HepG2 (cell line): ENCODE data around the gene PYGO2. TPM values are rescaled to one million over a fixed set of nuclear protein-coding genes. Genes with fewer than 3 reads are reported as not detected.

Source experiments
- ATAD3A ChIP-seq: sonication (generic); formaldehyde crosslinking; IDR thresholded peaks from 2 replicates; pipeline ENCODE4 v1.4.0; 2020; ENCODE audit warnings: missing genetic modification reagents
- ELF1 ChIP-seq: sonication (generic); formaldehyde crosslinking; IDR thresholded peaks from 2 replicates; pipeline ENCODE4 v1.4.0; 2020; ENCODE audit warnings: missing genetic modification reagents
- HHEX ChIP-seq: IDR thresholded peaks from 2 replicates; pipeline ENCODE4 v1.6.1; 2016; ENCODE audit warnings: control low read depth
- HOXA5 ChIP-seq: sonication (generic); formaldehyde crosslinking; IDR thresholded peaks from 2 replicates; pipeline ENCODE4 v1.4.0; 2020; ENCODE audit warnings: missing genetic modification reagents
- JARID2 ChIP-seq: sonication (generic); formaldehyde crosslinking; IDR thresholded peaks from 2 replicates; pipeline ENCODE4 v1.8.1; 2023; ENCODE audit warnings: missing genetic modification reagents, inconsistent platforms; ENCODE audit not compliant: insufficient replicate concordance
- JDP2 ChIP-seq: sonication (generic); formaldehyde crosslinking; IDR thresholded peaks from 2 replicates; pipeline ENCODE4 v1.8.1; 2022; ENCODE audit warnings: missing genetic modification reagents, borderline replicate concordance
- MEIS1 ChIP-seq: sonication (generic); formaldehyde crosslinking; IDR thresholded peaks from 2 replicates; pipeline ENCODE4 v1.9.0; 2021; ENCODE audit warnings: mild to moderate bottlenecking, missing genetic modification reagents, moderate library complexity, borderline replicate concordance
- MYNN ChIP-seq: sonication (generic); formaldehyde crosslinking; IDR thresholded peaks from 2 replicates; pipeline ENCODE4 v1.4.0; 2020; ENCODE audit warnings: mild to moderate bottlenecking, low read depth, missing genetic modification reagents
- NR2F1 ChIP-seq, 2 experiments: fragments of 450-650 bp in 1 of 2; formaldehyde crosslinking in 1 of 2; IDR thresholded peaks; 2 replicates each; pipeline versions ENCODE4 v1.5.0 to v1.6.1; 2016 to 2020; ENCODE audit warnings: mild to moderate bottlenecking in 1 of 2, missing compliant biosample characterization in 1 of 2, missing genetic modification reagents in 1 of 2, moderate library complexity in 1 of 2
- PAWR ChIP-seq: sonication (generic); formaldehyde crosslinking; IDR thresholded peaks from 2 replicates; pipeline ENCODE4 v1.4.0; 2020; ENCODE audit warnings: missing genetic modification reagents, mild to moderate bottlenecking, borderline replicate concordance
- PBX3 ChIP-seq: sonication (generic); formaldehyde crosslinking; IDR thresholded peaks from 2 replicates; pipeline ENCODE4 v1.8.1; 2023; ENCODE audit warnings: missing genetic modification reagents, inconsistent platforms, borderline replicate concordance
- RBAK ChIP-seq: sonication (generic); formaldehyde crosslinking; IDR thresholded peaks from 2 replicates; pipeline ENCODE4 v1.5.1; 2020; ENCODE audit warnings: mild to moderate bottlenecking, missing genetic modification reagents
- SMAD1 ChIP-seq: sonication (generic); formaldehyde crosslinking; IDR thresholded peaks from 2 replicates; pipeline ENCODE4 v1.4.0; 2020; ENCODE audit warnings: missing genetic modification reagents, low read depth, mild to moderate bottlenecking, borderline replicate concordance
- STAG1 ChIP-seq: sonication (generic); formaldehyde crosslinking; IDR thresholded peaks from 2 replicates; pipeline ENCODE4 v1.4.0; 2020; ENCODE audit warnings: missing genetic modification reagents
- ZFP62 ChIP-seq: sonication (generic); formaldehyde crosslinking; IDR thresholded peaks from 2 replicates; pipeline ENCODE4 v1.4.0; 2020; ENCODE audit warnings: missing genetic modification reagents
- ZNF224 ChIP-seq: sonication (generic); formaldehyde crosslinking; IDR thresholded peaks from 2 replicates; pipeline ENCODE4 v1.5.0; 2020; ENCODE audit warnings: mild to moderate bottlenecking, missing genetic modification reagents
- ZNF292 ChIP-seq: sonication (generic); formaldehyde crosslinking; IDR thresholded peaks from 2 replicates; pipeline ENCODE4 v1.8.1; 2022; ENCODE audit warnings: mild to moderate bottlenecking, low read depth, missing genetic modification reagents, borderline replicate concordance
- ZNF317 ChIP-seq: sonication (generic); formaldehyde crosslinking; IDR thresholded peaks from 2 replicates; pipeline ENCODE4 v1.5.0; 2020; ENCODE audit warnings: mild to moderate bottlenecking, missing genetic modification reagents
- ZNF615 ChIP-seq: sonication (generic); formaldehyde crosslinking; IDR thresholded peaks from 2 replicates; pipeline ENCODE4 v1.5.0; 2020; ENCODE audit warnings: mild to moderate bottlenecking, missing genetic modification reagents, borderline replicate concordance
- ZNF766 ChIP-seq: sonication (generic); formaldehyde crosslinking; IDR thresholded peaks from 2 replicates; pipeline ENCODE4 v1.5.0; 2020; ENCODE audit warnings: missing genetic modification reagents, borderline replicate concordance
- ZNF781 ChIP-seq: sonication (generic); formaldehyde crosslinking; IDR thresholded peaks from 2 replicates; pipeline ENCODE4 v1.5.1; 2020; ENCODE audit warnings: borderline replicate concordance, mild to moderate bottlenecking, missing genetic modification reagents; ENCODE audit errors: not compliant biosample characterization
- polyA plus RNA-seq, 8 experiments: library from polyadenylated mRNA; depleted of rRNA in 3 of 8; stranded (reverse) in 7 of 8; unstranded in 1 of 8; fragments of >200 nt; fragmentation: Illumina TruSeq in 4 of 8; extraction: Trizol in 4 of 8; gene quantifications; 2 replicates each; pipeline versions ENCODE4 v1.2.1 to v1.2.3, GENCODE V29; 2011 to 2016; ENCODE audit warnings: low read depth in 4 of 8, missing spikeins in 1 of 8, mixed read lengths in 1 of 8; ENCODE audit not compliant: insufficient read depth in 1 of 8
- total RNA-seq, 5 experiments: library from RNA; depleted of rRNA; stranded (reverse); fragments of >200 nt; fragmentation: Illumina TruSeq; extraction: Trizol; gene quantifications; 2 replicates each; pipeline ENCODE4 v1.2.3, GENCODE V29; 2016; ENCODE audit warnings: low read depth in 1 of 5
- TF ChIP-seq, protein P1 (sequence below): IDR thresholded peaks from 2 replicates; pipeline ENCODE4 v1.6.1; 2012; ENCODE audit warnings: low read length, improper control_type of control experiment
- TF ChIP-seq, protein P2 (sequence below): sonication (generic); formaldehyde crosslinking; IDR thresholded peaks from 2 replicates; pipeline ENCODE4 v1.4.0; 2020; ENCODE audit warnings: missing genetic modification reagents, low read depth, mild to moderate bottlenecking, borderline replicate concordance

PYGO2 gene
- total and polyA plus RNA-seq, 2 of the 13 experiments (the other 11 are each of a cell fraction or from before 2014, with no cell fraction given): 20.3 to 21.8 TPM

GRCh38 chr1:154936555-154937084 is 25.0 kb downstream of the PYGO2 start, which contains the start of gene PMVK (continued):
- TF ChIP-seq PBX3 (CRISPR knock-in tag) (peak; percentile 54; the same call in 1 of the 2 replicates), STAG1 (CRISPR knock-in tag) (peak; percentile 67), ZNF766 (CRISPR knock-in tag) (peak; percentile 98), ZNF615 (CRISPR knock-in tag) (no peak; the same call in 1 of the 2 replicates), JARID2 (peak; percentile 75), ATAD3A (peak; percentile 54; the same call in 1 of the 2 replicates), ZNF781 (CRISPR knock-in tag) (peak; percentile 94), PAWR (CRISPR knock-in tag) (peak; percentile 99), ELF1 (CRISPR knock-in tag) (peak; percentile 76; the same call in 1 of the 2 replicates), RBAK (CRISPR knock-in tag) (peak; percentile 80; the same call in 1 of the 2 replicates), SMAD1 (CRISPR knock-in tag) (peak; percentile 86; the same call in 1 of the 2 replicates), MEIS1 (peak; percentile 99), ZNF317 (CRISPR knock-in tag) (peak; percentile 94; the same call in 1 of the 2 replicates), ZNF292 (CRISPR knock-in tag) (peak; percentile 91; the same call in 1 of the 2 replicates), MYNN (peak; percentile 94), HHEX (CRISPR knock-in tag) (no peak), JDP2 (CRISPR knock-in tag) (peak; percentile 94), NR2F1 (CRISPR knock-in tag; IDR thresholded peaks at IDR 0.05) (no peak; a peak in 1 of 4 replicates), HOXA5 (CRISPR knock-in tag) (peak; percentile 90), ZFP62 (CRISPR knock-in tag) (no peak; the same call in 1 of the 2 replicates), ZNF224 (CRISPR knock-in tag) (peak; percentile 97; the same call in 1 of the 2 replicates)
- TF ChIP-seq, protein P1, sequence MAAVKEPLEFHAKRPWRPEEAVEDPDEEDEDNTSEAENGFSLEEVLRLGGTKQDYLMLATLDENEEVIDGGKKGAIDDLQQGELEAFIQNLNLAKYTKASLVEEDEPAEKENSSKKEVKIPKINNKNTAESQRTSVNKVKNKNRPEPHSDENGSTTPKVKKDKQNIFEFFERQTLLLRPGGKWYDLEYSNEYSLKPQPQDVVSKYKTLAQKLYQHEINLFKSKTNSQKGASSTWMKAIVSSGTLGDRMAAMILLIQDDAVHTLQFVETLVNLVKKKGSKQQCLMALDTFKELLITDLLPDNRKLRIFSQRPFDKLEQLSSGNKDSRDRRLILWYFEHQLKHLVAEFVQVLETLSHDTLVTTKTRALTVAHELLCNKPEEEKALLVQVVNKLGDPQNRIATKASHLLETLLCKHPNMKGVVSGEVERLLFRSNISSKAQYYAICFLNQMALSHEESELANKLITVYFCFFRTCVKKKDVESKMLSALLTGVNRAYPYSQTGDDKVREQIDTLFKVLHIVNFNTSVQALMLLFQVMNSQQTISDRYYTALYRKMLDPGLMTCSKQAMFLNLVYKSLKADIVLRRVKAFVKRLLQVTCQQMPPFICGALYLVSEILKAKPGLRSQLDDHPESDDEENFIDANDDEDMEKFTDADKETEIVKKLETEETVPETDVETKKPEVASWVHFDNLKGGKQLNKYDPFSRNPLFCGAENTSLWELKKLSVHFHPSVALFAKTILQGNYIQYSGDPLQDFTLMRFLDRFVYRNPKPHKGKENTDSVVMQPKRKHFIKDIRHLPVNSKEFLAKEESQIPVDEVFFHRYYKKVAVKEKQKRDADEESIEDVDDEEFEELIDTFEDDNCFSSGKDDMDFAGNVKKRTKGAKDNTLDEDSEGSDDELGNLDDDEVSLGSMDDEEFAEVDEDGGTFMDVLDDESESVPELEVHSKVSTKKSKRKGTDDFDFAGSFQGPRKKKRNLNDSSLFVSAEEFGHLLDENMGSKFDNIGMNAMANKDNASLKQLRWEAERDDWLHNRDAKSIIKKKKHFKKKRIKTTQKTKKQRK: no peak
- TF ChIP-seq, protein P2, sequence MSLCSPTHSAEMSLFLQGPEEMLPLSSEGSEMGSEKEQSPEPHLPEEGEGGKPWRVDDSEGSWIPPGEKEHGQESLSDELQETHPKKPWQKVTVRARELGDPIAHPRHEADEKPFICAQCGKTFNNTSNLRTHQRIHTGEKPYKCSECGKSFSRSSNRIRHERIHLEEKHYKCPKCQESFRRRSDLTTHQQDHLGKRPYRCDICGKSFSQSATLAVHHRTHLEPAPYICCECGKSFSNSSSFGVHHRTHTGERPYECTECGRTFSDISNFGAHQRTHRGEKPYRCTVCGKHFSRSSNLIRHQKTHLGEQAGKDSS (CRISPR knock-in tag): peak; percentile 97
